HCT116 (cell line): Measurements from ENCODE around the gene PTGER4. TPM values are rescaled to one million over a fixed set of nuclear protein-coding genes. Genes with fewer than 3 reads are reported as not detected.

Experiments
- ATAC-seq: fragments of 200-7000 bp; cut with Tn5 transposase; 2 replicates; pipeline ENCODE4 v1.9.1; 2020; ENCODE audit warnings: mild to moderate bottlenecking, moderate library complexity
- BruUV-seq: library from RNA; stranded (reverse); fragments of 400-500 nt; replicated peaks from 2 replicates; lab custom pipeline; 2021; lab: Mats Ljungman, UMichigan
- CTCF ChIA-PET: fragments of 300-600 bp; sonication (Branson Sonifier 250); formaldehyde crosslinking; loops from one replicate; lab custom pipeline; 2021; ENCODE audit warnings: antibody characterized with exemption; lab: Charles Lee
- POLR2A ChIA-PET: fragments of 300-600, 350-600 bp; sonication (Branson Sonifier 250); formaldehyde crosslinking; loops from one replicate; lab custom pipeline; 2021; ENCODE audit warnings: antibody characterized with exemption; lab: Charles Lee
- RAD21 ChIA-PET, 2 experiments: fragments of 300-600 bp; sonication (Branson Sonifier 250); formaldehyde crosslinking; loops; one replicate each; lab custom pipeline; 2023; ENCODE audit warnings: low total read pairs in 2 of 2; ENCODE audit not compliant: uncharacterized antibody in 2 of 2, unreplicated experiment in 2 of 2, low non-redundant PET in 1 of 2; lab: Charles Lee
- DNase-seq: peaks from one replicate; pipeline ENCODE4 v3.0.0-alpha.2; 2010; ENCODE audit warnings: low read depth, low spot score
- H2AFZ ChIP-seq: fragments of 200-600 bp; shearing (Covaris generic), sonication (generic); 2 replicates; pipeline ENCODE4 v1.6.1; 2017; ENCODE audit warnings: low read depth, mixed run types, mixed read lengths, antibody characterized with exemption, low read length; ENCODE audit not compliant: poor library complexity, severe bottlenecking
- H3K27ac ChIP-seq: 2 replicates; pipeline ENCODE4 v1.5.1; 2012; ENCODE audit warnings: low read depth, low read length
- H3K27me3 ChIP-seq: fragments of 200-600 bp; sonication (generic); 2 replicates; pipeline ENCODE4 v1.6.1; 2016; ENCODE audit warnings: mixed run types, low read length, mixed read lengths; ENCODE audit not compliant: insufficient read depth
- H3K36me3 ChIP-seq, 2 experiments: fragments of 200-500 bp in 1 of 2; fragments of 200-600 bp in 1 of 2; sonication (Bioruptor generic) in 1 of 2; sonication (generic) in 1 of 2; 2 replicates each; pipeline versions ENCODE4 v1.5.1 to v1.6.1; 2014 to 2016; ENCODE audit warnings: low read length in 2 of 2, inconsistent platforms in 1 of 2, mixed read lengths in 1 of 2, mixed run types in 1 of 2; ENCODE audit not compliant: insufficient read depth in 2 of 2, control insufficient read depth in 1 of 2
- H3K4me1 ChIP-seq, 2 experiments: fragments of 200-600 bp in 1 of 2; sonication (generic) in 1 of 2; 2 replicates each; pipeline versions ENCODE4 v1.5.1 to v1.6.1; 2012 to 2017; ENCODE audit warnings: low read length in 2 of 2, inconsistent platforms in 1 of 2, mild to moderate bottlenecking in 1 of 2, mixed read lengths in 1 of 2, mixed run types in 1 of 2, moderate library complexity in 1 of 2; ENCODE audit not compliant: insufficient read depth in 2 of 2, control insufficient read depth in 1 of 2
- H3K4me2 ChIP-seq: fragments of 200-600 bp; sonication (generic); 2 replicates; pipeline ENCODE4 v1.6.1; 2017; ENCODE audit warnings: mixed run types, low read length, mixed read lengths
- H3K4me3 ChIP-seq, 2 experiments: fragments of 200-600 bp in 1 of 2; sonication (generic) in 1 of 2; replicated peaks in 1 of 2; 2 replicates each; pipeline ENCODE4 v1.5.1; 2011 to 2016; ENCODE audit warnings: low read length in 2 of 2, control low read depth in 1 of 2, low read depth in 1 of 2, mild to moderate bottlenecking in 1 of 2, mixed read lengths in 1 of 2, mixed run types in 1 of 2
- H3K79me2 ChIP-seq: fragments of 200-600 bp; sonication (generic); 2 replicates; pipeline ENCODE4 v1.6.1; 2017; ENCODE audit warnings: mild to moderate bottlenecking, mixed run types, low read length, moderate library complexity, mixed read lengths; ENCODE audit not compliant: insufficient read depth
- H3K9ac ChIP-seq: fragments of 200-600 bp; sonication (generic); 2 replicates; pipeline ENCODE4 v1.6.1; 2016; ENCODE audit warnings: low read length, mixed read lengths
- H3K9me2 ChIP-seq: fragments of 200-600 bp; sonication (generic), shearing (Covaris generic); 2 replicates; pipeline ENCODE4 v1.6.1; 2017; ENCODE audit warnings: mixed run types, mild to moderate bottlenecking, moderate library complexity; ENCODE audit not compliant: insufficient read depth
- H3K9me3 ChIP-seq, 2 experiments: fragments of 200-500 bp in 1 of 2; fragments of 200-600 bp in 1 of 2; sonication (Bioruptor generic) in 1 of 2; sonication (generic) in 1 of 2; 2 replicates each; pipeline ENCODE4 v1.6.1; 2014 to 2017; ENCODE audit warnings: low read length in 2 of 2, mixed read lengths in 2 of 2, inconsistent platforms in 1 of 2, low read depth in 1 of 2, mild to moderate bottlenecking in 1 of 2, mixed run types in 1 of 2, moderate library complexity in 1 of 2; ENCODE audit not compliant: control insufficient read depth in 1 of 2, insufficient read depth in 1 of 2
- H4K20me1 ChIP-seq: fragments of 200-600 bp; sonication (generic), shearing (Covaris generic); 2 replicates; pipeline ENCODE4 v1.6.1; 2017; ENCODE audit warnings: mixed run types, mild to moderate bottlenecking, moderate library complexity; ENCODE audit not compliant: insufficient read depth
- ATF3 ChIP-seq: IDR thresholded peaks from 2 replicates; pipeline ENCODE4 v1.6.1; 2012
- EGR1 ChIP-seq: IDR thresholded peaks from 2 replicates; pipeline ENCODE4 v1.6.1; 2012; ENCODE audit warnings: low read depth
- EZH2 ChIP-seq: fragments of 200-600 bp; sonication (generic); IDR thresholded peaks from 2 replicates; pipeline ENCODE4 v1.6.1; 2017; ENCODE audit warnings: antibody characterized with exemption, mixed run types
- FOSL1 ChIP-seq: IDR thresholded peaks from 2 replicates; pipeline ENCODE4 v1.6.1; 2012; ENCODE audit warnings: low read depth
- MAX ChIP-seq: IDR thresholded peaks from 2 replicates; pipeline ENCODE4 v1.6.1; 2012
- POLR2AphosphoS5 ChIP-seq: IDR thresholded peaks from 2 replicates; pipeline ENCODE4 v1.6.1; 2011; ENCODE audit warnings: mild to moderate bottlenecking, low read depth, low read length, moderate library complexity
- SIN3A ChIP-seq: IDR thresholded peaks from 2 replicates; pipeline ENCODE4 v1.6.1; 2012; ENCODE audit warnings: low read depth
- SP1 ChIP-seq: IDR thresholded peaks from 2 replicates; pipeline ENCODE4 v1.6.1; 2012; ENCODE audit warnings: low read depth
- SRF ChIP-seq: IDR thresholded peaks from 2 replicates; pipeline ENCODE4 v1.6.1; 2012; ENCODE audit warnings: low read depth
- TCF7L2 ChIP-seq: IDR thresholded peaks from 2 replicates; pipeline ENCODE4 v1.7.0; 2011; ENCODE audit warnings: borderline replicate concordance, inconsistent platforms; ENCODE audit not compliant: insufficient read depth, insufficient read length; ENCODE audit errors: extremely low read depth
- YY1 ChIP-seq: IDR thresholded peaks from 2 replicates; pipeline ENCODE4 v1.6.1; 2011; ENCODE audit warnings: low read length, low read depth, moderate library complexity, mild to moderate bottlenecking; ENCODE audit not compliant: insufficient replicate concordance; ENCODE audit errors: extremely low read depth
- ZBTB33 ChIP-seq: IDR thresholded peaks from 2 replicates; pipeline ENCODE4 v1.6.1; 2011; ENCODE audit warnings: mild to moderate bottlenecking, low read length, moderate library complexity; ENCODE audit not compliant: insufficient replicate concordance; ENCODE audit errors: extremely low read depth
- ZFX ChIP-seq: fragments of 450-650 bp; IDR thresholded peaks from 2 replicates; pipeline ENCODE4 v1.6.1; 2017
- ZNF274 ChIP-seq: fragments of 200-500 bp; sonication (Bioruptor generic); IDR thresholded peaks from 2 replicates; pipeline ENCODE4 v1.6.1; 2014; ENCODE audit warnings: mild to moderate bottlenecking, low read depth, low read length, inconsistent platforms
- intact Hi-C: fragments of 100-400 bp; cut with micrococcal nuclease; formaldehyde crosslinking; loops from 2 replicates; pipeline ENCODE4 v1.10.0; 2022
- total RNA-seq: library from RNA; stranded (reverse); gene quantifications from one replicate; pipeline ENCODE4 v1.2.1, GENCODE V29; 2021; ENCODE audit not compliant: unreplicated experiment

The PTGER4 gene
- total RNA-seq, 1 experiment from 2014 or later, result 3.0 TPM

GRCh38 chr5:40653221-40654022 lies 26.3 kb upstream of the PTGER4 start:
- no peaks in the 10 kb centered on the region for H4K20me1 ChIP-seq
- H3K9me2 ChIP-seq, result no peaks in the 10 kb centered on the region
- ATAC-seq (no peak), DNase-seq (no peak)
- ChIA-PET RAD21 (no interaction called here), POLR2A (interaction anchor here (0.7 kb wide), 1 partner anchor 1315 kb away, joined by 4 read pairs; no protein-coding TSS in a partner anchor), CTCF (no interaction called here)
- H3K4me1 ChIP-seq, result no peaks in the 10 kb centered on the region
- intact Hi-C loops, result no loop called here
- H3K79me2 ChIP-seq, result no peaks in the 10 kb centered on the region
- no peak overlapping the region for H3K4me3 ChIP-seq
- no peak overlapping the region for H2AFZ ChIP-seq
- no TSS peak for BruUV-seq
- TF ChIP-seq SP1 (no peak), TCF7L2 (no peak), EZH2 (no peak), SIN3A (no peak), ZBTB33 (no peak), YY1 (no peak), ZFX (no peak), MAX (no peak), ATF3 (no peak), FOSL1 (no peak), SRF (no peak), EGR1 (no peak), ZNF274 (no peak), POLR2AphosphoS5 (no peak)
- no peaks in the 10 kb centered on the region for H3K36me3 ChIP-seq
- no peak overlapping the region for H3K27ac ChIP-seq
- no peak overlapping the region for H3K4me2 ChIP-seq
- no peaks in the 10 kb centered on the region for H3K9me3 ChIP-seq
- no peak overlapping the region for H3K9ac ChIP-seq
- no peaks in the 10 kb centered on the region for H3K27me3 ChIP-seq
